ENCODE results near the gene KRTAP5-7.
"Not testable (repeated sequence)": the region's sequence is repeated elsewhere in the genome, so short reads cannot be mapped to it uniquely, and the experiment has no call there.

KRTAP5-7 gene

GRCh38 chr11:71535825-71536224 lies 8.8 kb downstream of the KRTAP5-7 start:
- no peak for DNase-seq

DNA sequence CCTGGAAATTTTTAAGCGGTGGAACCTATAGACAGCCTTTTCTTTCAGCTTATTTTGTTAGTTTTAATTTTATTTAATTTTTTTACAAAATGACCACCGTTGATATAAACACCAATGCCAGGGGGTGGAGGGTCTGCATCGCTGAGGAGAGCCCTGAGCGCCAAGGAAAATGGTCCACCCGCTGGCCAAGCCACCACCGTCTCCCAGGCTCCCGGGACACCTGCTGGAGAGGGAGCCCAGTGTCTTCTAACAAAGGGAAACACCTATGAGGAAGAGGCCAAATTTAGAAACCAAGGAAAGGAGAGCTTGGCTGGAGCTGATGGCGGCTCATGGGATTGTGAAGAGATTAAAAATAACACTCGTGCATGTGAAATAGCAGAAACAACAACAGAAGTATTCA lies 10.5 kb downstream of the KRTAP5-7 start:
- DNase-seq: peak; percentile 54

GRCh38 chr11:71537977-71538665 lies 11.1 kb downstream of the KRTAP5-7 start, which contains the start of gene KRTAP5-8:
TSS of gene KRTAP5-8 (plus strand) at chr11:71538025. CDS start at chr11:71538056, 31 bp downstream.
- DNase-seq: peak; percentile 79

DNA sequence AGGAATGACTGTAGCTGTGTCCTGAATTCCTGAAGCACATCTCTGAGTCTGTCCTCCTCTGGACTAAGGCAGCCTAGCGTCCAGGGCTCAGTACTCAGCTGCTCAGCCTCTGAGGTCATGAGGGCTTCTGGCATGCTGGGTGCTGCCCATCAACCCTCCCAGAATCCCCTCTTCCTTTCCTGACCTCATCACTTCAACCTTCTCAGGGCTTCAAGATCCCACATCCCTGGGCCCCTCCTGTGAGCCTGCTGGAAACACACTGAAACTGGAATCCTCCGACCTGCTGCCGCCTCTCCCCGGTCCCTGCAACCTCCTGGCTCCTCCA lies 11.6 kb downstream of the KRTAP5-7 start:
- peak; percentile 60 for DNase-seq

- no peak for DNase-seq
Measured at GRCh38 chr11:71539017-71539416, 11.9 kb downstream of the KRTAP5-7 start.

DNA sequence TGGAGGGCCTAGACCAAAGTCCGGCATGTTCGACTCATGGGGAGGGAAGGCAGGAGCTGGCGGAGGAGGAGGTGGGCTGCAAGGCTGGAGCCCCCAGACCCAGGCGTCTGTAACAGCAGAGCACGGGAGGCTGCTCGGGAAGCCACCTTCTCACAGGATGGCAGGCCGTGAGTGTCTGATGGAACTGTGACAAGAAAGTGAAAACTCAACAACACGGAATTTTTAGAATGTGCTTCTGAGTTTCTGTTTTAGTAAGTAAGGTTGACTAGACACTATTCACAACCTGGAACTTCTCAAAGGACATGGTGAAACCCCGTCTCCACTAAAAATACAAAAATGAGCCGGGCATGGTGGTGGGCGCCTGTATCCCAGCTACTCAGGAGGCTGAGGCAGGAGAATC lies 12.9 kb downstream of the KRTAP5-7 start:
- not testable (repeated sequence) for DNase-seq

GRCh38 chr11:71540521-71541304 lies 13.6 kb downstream of the KRTAP5-7 start:
- not testable (repeated sequence) for DNase-seq

- no peak for DNase-seq
Measured at GRCh38 chr11:71542382-71542781, 15.3 kb downstream of the KRTAP5-7 start.

DNA sequence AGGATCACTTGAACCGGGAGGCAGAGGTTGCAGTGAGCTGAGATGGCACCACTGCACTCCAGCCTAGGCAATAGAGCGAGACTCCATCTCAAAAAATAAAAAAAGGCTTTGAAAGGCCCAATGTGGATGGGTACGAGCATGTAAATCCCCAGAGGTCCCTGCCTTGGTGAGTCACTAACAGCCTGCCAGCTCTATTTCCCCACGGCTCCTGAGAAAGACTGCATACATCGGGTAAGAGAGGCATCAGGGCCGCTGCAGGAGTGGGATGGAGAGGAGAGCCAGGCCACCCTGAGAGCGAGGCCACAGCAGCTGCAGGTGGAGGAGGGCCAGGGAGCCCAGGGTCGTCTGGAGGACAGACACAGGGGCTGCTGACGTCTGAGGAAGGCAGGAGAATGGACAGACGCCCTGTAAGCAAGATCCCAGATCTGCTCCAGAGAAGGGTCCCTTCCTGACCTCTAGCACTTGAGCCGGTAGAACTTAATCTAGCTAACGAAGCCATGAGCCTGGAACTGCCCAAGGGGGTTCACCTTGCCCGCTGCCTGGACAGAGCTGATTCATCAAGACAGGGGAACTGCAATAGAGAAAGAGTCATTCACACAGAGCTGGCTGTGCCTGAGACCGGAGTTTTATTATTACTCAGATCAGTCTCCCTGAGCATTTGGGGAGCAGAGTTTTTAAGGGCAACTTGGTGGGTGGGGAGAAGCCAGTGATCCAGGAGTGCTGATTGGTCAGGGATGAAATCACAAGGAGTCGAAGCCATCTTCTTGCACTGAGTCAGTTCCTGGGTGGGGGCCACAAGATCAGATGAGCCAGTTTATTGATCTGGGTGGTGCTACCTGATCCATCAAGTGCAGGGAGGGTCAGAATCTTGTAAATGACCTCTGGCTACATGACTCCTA lies 16.1 kb downstream of the KRTAP5-7 start:
- no peak for DNase-seq

- DNase-seq: no peak
Measured at GRCh38 chr11:71543866-71544265, 16.8 kb downstream of the KRTAP5-7 start.

- no peak for DNase-seq
Measured at GRCh38 chr11:71544525-71545214, 17.6 kb downstream of the KRTAP5-7 start.

DNA sequence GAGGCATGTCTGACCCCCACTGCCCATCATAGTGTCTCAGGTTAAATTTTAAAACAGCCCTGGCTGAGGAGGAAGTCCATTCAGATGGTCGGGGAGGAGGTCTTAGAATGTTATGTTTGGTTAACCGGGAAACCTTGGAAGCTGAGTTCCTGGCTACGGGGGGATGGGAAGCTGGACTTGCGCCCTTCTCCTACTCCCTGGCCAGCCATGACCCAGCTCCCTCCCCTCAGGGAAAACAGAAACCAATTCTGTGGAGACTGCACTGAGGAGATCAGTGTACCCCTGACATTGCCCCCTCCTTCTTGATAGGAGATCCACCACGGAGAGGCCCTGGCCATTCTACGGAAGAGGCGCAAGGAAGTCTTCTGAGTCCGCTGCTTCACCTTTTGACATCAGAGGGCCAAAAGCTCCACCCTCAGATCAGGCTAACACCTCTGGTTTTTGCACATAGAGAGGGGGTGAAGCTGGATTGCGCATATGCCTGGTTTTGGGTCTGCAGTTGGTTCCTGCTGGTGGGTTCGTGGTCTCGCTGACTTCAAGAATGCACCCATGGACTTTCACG lies 18.4 kb downstream of the KRTAP5-7 start:
- DNase-seq: no peak

DNA sequence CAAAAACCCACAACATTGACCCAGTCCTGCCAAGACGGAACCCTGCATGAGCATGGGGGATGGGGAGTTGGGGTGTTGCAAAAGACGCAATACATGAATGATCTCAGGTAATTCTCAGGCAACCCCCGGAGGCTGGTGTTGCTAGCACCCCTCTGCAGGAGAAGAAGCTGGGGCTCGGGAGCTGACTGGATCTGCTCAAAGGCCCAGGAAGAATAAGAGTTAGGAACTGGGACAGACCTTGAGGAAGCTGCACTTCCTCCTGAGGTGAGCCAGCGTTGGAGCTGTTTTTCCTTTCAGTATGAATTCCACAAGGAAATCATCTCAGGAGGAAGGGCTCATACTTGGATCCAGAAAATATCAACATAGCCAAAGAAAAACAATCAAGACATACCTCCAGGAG lies 21.1 kb downstream of the KRTAP5-7 start, which contains the start of gene KRTAP5-9:
Gene KRTAP5-9, plus strand, starts transcription at position 301 of the 400 bp plus-strand sequence. CDS start 238 bp downstream, outside the sequence.
- DNase-seq: no peak

GRCh38 chr11:71548716-71549151 lies 21.7 kb downstream of the KRTAP5-7 start:
- DNase-seq: peak; percentile 31

GRCh38 chr11:71551711-71552110 lies 24.6 kb downstream of the KRTAP5-7 start:
- DNase-seq: no peak

GRCh38 chr11:71554996-71555395 lies 27.9 kb downstream of the KRTAP5-7 start:
- DNase-seq: no peak

DNA sequence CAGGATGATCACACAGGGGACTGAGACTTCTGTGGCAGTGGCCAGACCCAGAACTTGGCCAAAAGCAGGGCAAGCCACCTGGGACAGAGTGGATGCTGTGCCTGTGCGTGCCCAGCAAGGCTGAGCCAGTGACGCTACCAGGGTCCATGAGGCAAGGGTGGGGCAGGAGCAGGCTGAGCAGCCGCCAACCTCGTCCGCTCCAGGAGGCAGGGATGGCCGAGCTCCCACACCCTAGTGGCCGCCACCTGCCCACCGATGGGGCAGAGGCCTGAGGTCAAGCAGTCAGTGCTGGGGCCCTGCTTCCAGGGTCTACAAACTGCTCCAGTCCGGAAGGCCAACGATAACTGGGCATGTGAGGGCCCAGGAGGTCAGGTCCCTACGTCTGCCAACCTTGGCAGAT lies 28.4 kb downstream of the KRTAP5-7 start:
- no peak for DNase-seq

DNA sequence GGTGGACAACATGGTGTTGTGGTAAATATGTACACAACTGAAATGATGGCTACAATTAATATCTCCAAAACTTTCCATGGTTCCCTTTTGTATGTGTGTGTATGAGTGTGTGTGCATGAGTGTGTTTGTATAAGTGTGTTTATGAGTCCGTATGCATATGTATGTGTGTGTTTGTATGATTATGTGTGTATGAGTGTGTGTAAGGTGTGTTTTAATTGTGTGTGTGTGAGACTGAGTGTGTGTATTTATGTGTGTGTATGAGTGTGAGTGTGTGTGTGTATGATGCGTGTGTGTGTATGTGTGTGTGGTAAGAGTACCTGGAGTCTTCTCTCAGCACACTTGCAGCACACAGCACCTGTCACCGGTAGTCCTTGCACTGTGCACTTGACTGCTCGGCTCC lies 29.0 kb downstream of the KRTAP5-7 start:
- no peak for DNase-seq

DNA sequence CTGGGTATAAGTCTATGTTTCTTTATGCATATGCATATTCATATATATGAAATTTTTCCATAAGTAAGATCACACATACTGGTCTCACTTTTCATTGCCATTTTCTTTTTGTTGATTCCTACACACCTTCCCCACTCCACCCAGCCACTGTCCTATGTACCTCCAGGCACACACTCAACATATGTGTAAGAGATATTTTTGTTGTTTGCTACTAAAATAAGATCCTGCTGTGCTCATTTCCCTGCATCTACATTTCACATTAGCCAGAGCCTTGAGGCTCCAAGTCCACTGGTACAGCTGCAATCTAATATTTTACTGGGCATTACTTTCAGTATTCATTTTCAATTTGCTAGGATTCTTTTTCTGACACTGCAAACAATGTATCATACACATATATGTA lies 30.2 kb downstream of the KRTAP5-7 start:
- no peak for DNase-seq

- DNase-seq: no peak
Measured at GRCh38 chr11:71558996-71559395, 31.9 kb downstream of the KRTAP5-7 start.

- no peak for DNase-seq
Measured at GRCh38 chr11:71562120-71562519, 35.1 kb downstream of the KRTAP5-7 start.

- DNase-seq: peak; percentile 64
Measured at GRCh38 chr11:71563406-71563805, 36.3 kb downstream of the KRTAP5-7 start.
